Astrocyte (in vitro differentiated cells and primary cell): ENCODE data around the gene TAF15. TPM values are rescaled to one million over a fixed set of nuclear protein-coding genes. Genes with fewer than 3 reads are reported as not detected.

Experiments used
- DNase-seq: peaks from one replicate; pipeline ENCODE4 v3.0.0-alpha.2; 2010; ENCODE audit warnings: low read depth
- FAIRE-seq: peaks from 2 replicates; lab custom pipeline; 2011; peaks lifted over from hg19 to GRCh38; lab: Jason Lieb, UNC
- H2AFZ ChIP-seq: 2 replicates; pipeline ENCODE4 v1.6.0; 2012; ENCODE audit warnings: low read depth, low read length, inconsistent platforms
- H3K27ac ChIP-seq: 2 replicates; pipeline ENCODE4 v1.5.1; 2011; ENCODE audit warnings: low read depth, low read length, inconsistent platforms
- H3K27me3 ChIP-seq: 2 replicates; pipeline ENCODE4 v1.6.0; 2011; ENCODE audit warnings: low read length, inconsistent platforms; ENCODE audit not compliant: insufficient read depth
- H3K36me3 ChIP-seq: 2 replicates; pipeline ENCODE4 v1.5.1; 2011; ENCODE audit warnings: low read length, inconsistent platforms; ENCODE audit not compliant: insufficient read depth
- H3K4me1 ChIP-seq: 2 replicates; pipeline ENCODE4 v1.5.1; 2011; ENCODE audit warnings: low read length, inconsistent platforms; ENCODE audit not compliant: insufficient read depth
- H3K4me2 ChIP-seq: 2 replicates; pipeline ENCODE4 v1.6.0; 2012; ENCODE audit warnings: low read length, inconsistent platforms
- H3K4me3 ChIP-seq: 2 replicates; pipeline ENCODE4 v1.5.1; 2011; ENCODE audit warnings: low read depth, mild to moderate bottlenecking, low read length, inconsistent platforms; ENCODE audit not compliant: insufficient read depth
- H3K79me2 ChIP-seq: 2 replicates; pipeline ENCODE4 v1.6.0; 2012; ENCODE audit warnings: mild to moderate bottlenecking, low read length, inconsistent platforms; ENCODE audit not compliant: insufficient read depth
- H3K9ac ChIP-seq: 2 replicates; pipeline ENCODE4 v1.6.0; 2012; ENCODE audit warnings: mild to moderate bottlenecking, low read length, inconsistent platforms
- H3K9me3 ChIP-seq: 2 replicates; pipeline ENCODE4 v1.5.1; 2012; ENCODE audit warnings: low read depth, mild to moderate bottlenecking, low read length, inconsistent platforms; ENCODE audit not compliant: insufficient read depth
- H4K20me1 ChIP-seq: 2 replicates; pipeline ENCODE4 v1.6.0; 2012; ENCODE audit warnings: low read length, inconsistent platforms; ENCODE audit not compliant: insufficient read depth
- H3K27ac Mint-ChIP-seq: one replicate; pipeline ENCODE4 v1.8.0; 2021; ENCODE audit warnings: mild to moderate bottlenecking, mixed read lengths; ENCODE audit not compliant: unreplicated experiment
- H3K27me3 Mint-ChIP-seq: one replicate; pipeline ENCODE4 v1.8.0; 2021; ENCODE audit warnings: low read depth, mixed read lengths; ENCODE audit not compliant: unreplicated experiment
- H3K36me3 Mint-ChIP-seq: one replicate; pipeline ENCODE4 v1.8.0; 2021; ENCODE audit warnings: low read depth, mixed read lengths; ENCODE audit not compliant: unreplicated experiment
- H3K4me1 Mint-ChIP-seq: one replicate; pipeline ENCODE4 v1.8.0; 2021; ENCODE audit warnings: low read depth, mixed read lengths; ENCODE audit not compliant: unreplicated experiment
- H3K4me3 Mint-ChIP-seq: one replicate; pipeline ENCODE4 v1.8.0; 2021; ENCODE audit warnings: mild to moderate bottlenecking, moderate library complexity, mixed read lengths; ENCODE audit not compliant: unreplicated experiment
- H3K9me3 Mint-ChIP-seq: one replicate; pipeline ENCODE4 v1.8.0; 2021; ENCODE audit warnings: mild to moderate bottlenecking, mixed read lengths; ENCODE audit not compliant: unreplicated experiment
- CTCF ChIP-seq: IDR thresholded peaks from 2 replicates; pipeline ENCODE4 v1.5.1; 2011; ENCODE audit warnings: low read depth, mild to moderate bottlenecking, inconsistent platforms, low read length, moderate library complexity; ENCODE audit not compliant: insufficient read depth
- EZH2 ChIP-seq: IDR thresholded peaks from 2 replicates; pipeline ENCODE4 v1.6.1; 2012; ENCODE audit warnings: mild to moderate bottlenecking, low read length, inconsistent platforms; ENCODE audit not compliant: insufficient read depth
- total RNA-seq: library from RNA; stranded (reverse); gene quantifications from 2 replicates; pipeline ENCODE4 v1.2.1, GENCODE V29; 2021

Gene TAF15
- total RNA-seq, 1 donor from 2014 or later, result 156 TPM

GRCh38 chr17:35841101-35841500 lies 31.8 kb downstream of the TAF15 start:
- Histone ChIP-seq H2AFZ (no peak overlapping the region), H3K4me2 (no peak overlapping the region), H3K36me3 (peaks cover 49% of the 10 kb centered on the region), H3K4me1 (no peaks in the 10 kb centered on the region), H3K9ac (no peak overlapping the region), H3K4me3 (no peak overlapping the region), H3K79me2 (peaks cover 11% of the 10 kb centered on the region), H3K27me3 (no peaks in the 10 kb centered on the region), H4K20me1 (peaks cover 26% of the 10 kb centered on the region), H3K27ac (no peak overlapping the region), H3K9me3 (no peaks in the 10 kb centered on the region)
- no peak for TF ChIP-seq CTCF
- TF ChIP-seq EZH2, result no peak
- H3K9me3 Mint-ChIP-seq, result no peaks in the 10 kb centered on the region
- H3K27ac Mint-ChIP-seq, result no peak overlapping the region
- no peak overlapping the region for H3K4me3 Mint-ChIP-seq
- H3K4me1 Mint-ChIP-seq, result peaks cover 6% of the 10 kb centered on the region
- no peaks in the 10 kb centered on the region for H3K27me3 Mint-ChIP-seq
- peaks cover 22% of the 10 kb centered on the region for H3K36me3 Mint-ChIP-seq
- no peak for FAIRE-seq
- DNase-seq, result no peak

GRCh38 chr17:35841505-35841904 lies 32.2 kb downstream of the TAF15 start:
- DNase-seq (no peak), FAIRE-seq (no peak)
- Histone ChIP-seq H3K36me3 (peaks cover 46% of the 10 kb centered on the region), H2AFZ (no peak overlapping the region), H3K27ac (no peak overlapping the region), H3K27me3 (no peaks in the 10 kb centered on the region), H3K9ac (no peak overlapping the region), H3K4me1 (no peaks in the 10 kb centered on the region), H3K9me3 (no peaks in the 10 kb centered on the region), H3K79me2 (peaks cover 11% of the 10 kb centered on the region), H4K20me1 (peaks cover 30% of the 10 kb centered on the region), H3K4me2 (no peak overlapping the region), H3K4me3 (no peak overlapping the region)
- peaks cover 22% of the 10 kb centered on the region for H3K36me3 Mint-ChIP-seq
- peaks cover 10% of the 10 kb centered on the region for H3K4me1 Mint-ChIP-seq
- H3K4me3 Mint-ChIP-seq, result no peak overlapping the region
- TF ChIP-seq EZH2 (no peak), CTCF (no peak)
- no peaks in the 10 kb centered on the region for H3K9me3 Mint-ChIP-seq
- no peaks in the 10 kb centered on the region for H3K27me3 Mint-ChIP-seq
- H3K27ac Mint-ChIP-seq, result no peak overlapping the region

- no peak overlapping the region for H3K4me3 ChIP-seq
- TF ChIP-seq EZH2, result no peak
- TF ChIP-seq CTCF, result no peak
- no peaks in the 10 kb centered on the region for H3K27me3 ChIP-seq
- Mint-ChIP-seq H3K36me3 (peaks cover 22% of the 10 kb centered on the region), H3K4me3 (no peak overlapping the region), H3K27ac (no peak overlapping the region), H3K9me3 (no peaks in the 10 kb centered on the region), H3K4me1 (peaks cover 13% of the 10 kb centered on the region), H3K27me3 (no peaks in the 10 kb centered on the region)
- no peak for FAIRE-seq
- H3K27ac ChIP-seq, result no peak overlapping the region
- H3K79me2 ChIP-seq, result peaks cover 11% of the 10 kb centered on the region
- peaks cover 46% of the 10 kb centered on the region for H3K36me3 ChIP-seq
- no peaks in the 10 kb centered on the region for H3K9me3 ChIP-seq
- no peak overlapping the region for H3K4me2 ChIP-seq
- peaks cover 32% of the 10 kb centered on the region for H4K20me1 ChIP-seq
- no peak overlapping the region for H2AFZ ChIP-seq
- H3K9ac ChIP-seq, result no peak overlapping the region
- DNase-seq, result no peak
- no peaks in the 10 kb centered on the region for H3K4me1 ChIP-seq
Measured at GRCh38 chr17:35842239-35842638, 33.0 kb downstream of the TAF15 start.
